ENCODE data around the gene MPG. TPM values are rescaled to one million over a fixed set of nuclear protein-coding genes. Genes with fewer than 3 reads are reported as not detected.

MPG gene
- total and polyA plus RNA-seq, 4 donors: 25.4 to 84.1 (median 37.5) TPM

DNA sequence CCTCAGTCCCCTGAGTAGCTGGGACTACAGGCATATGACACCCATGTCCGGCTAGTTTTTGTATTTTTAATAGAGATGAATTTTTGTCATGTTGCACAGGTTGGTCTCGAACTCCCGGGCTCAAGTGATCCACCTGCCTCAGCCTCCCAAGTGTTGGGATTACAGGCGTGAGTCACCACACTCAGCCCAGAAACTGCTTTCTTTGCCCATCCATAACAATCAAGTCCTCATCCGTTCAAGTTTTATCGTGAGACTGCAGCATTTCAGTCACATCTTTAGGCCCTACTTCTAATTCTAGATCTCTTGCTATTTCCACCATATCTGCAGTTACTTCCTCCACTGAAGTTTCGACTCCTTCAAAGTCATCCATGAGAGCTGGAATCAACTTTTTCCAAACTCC lies 54.1 kb downstream of the MPG start:
- DNase-seq (ENCODE audit: low spot score): no peak
- H3K9ac ChIP-seq (ENCODE audit: low read depth in 1 of 2, low read length in 2 of 2): no peak overlapping the region
- no peaks in the 10 kb centered on the region for H3K9me3 ChIP-seq (ENCODE audit: control insufficient read depth in 4 of 4, low read length in 3 of 4)
- WGBS: 96% methylated on average over 7 of the region's 7 CpGs
- TF ChIP-seq NR2F2 (IDR thresholded peaks at IDR 0.05): no peak
- no peak for TF ChIP-seq FOXA1 (IDR thresholded peaks at IDR 0.05)
- TF ChIP-seq, protein P1, sequence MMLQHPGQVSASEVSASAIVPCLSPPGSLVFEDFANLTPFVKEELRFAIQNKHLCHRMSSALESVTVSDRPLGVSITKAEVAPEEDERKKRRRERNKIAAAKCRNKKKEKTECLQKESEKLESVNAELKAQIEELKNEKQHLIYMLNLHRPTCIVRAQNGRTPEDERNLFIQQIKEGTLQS (IDR thresholded peaks at IDR 0.05): no peak
- TF ChIP-seq HNF4G (IDR thresholded peaks at IDR 0.05): no peak
- TF ChIP-seq, protein P2, sequence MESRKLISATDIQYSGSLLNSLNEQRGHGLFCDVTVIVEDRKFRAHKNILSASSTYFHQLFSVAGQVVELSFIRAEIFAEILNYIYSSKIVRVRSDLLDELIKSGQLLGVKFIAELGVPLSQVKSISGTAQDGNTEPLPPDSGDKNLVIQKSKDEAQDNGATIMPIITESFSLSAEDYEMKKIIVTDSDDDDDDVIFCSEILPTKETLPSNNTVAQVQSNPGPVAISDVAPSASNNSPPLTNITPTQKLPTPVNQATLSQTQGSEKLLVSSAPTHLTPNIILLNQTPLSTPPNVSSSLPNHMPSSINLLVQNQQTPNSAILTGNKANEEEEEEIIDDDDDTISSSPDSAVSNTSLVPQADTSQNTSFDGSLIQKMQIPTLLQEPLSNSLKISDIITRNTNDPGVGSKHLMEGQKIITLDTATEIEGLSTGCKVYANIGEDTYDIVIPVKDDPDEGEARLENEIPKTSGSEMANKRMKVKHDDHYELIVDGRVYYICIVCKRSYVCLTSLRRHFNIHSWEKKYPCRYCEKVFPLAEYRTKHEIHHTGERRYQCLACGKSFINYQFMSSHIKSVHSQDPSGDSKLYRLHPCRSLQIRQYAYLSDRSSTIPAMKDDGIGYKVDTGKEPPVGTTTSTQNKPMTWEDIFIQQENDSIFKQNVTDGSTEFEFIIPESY (IDR thresholded peaks at IDR 0.05): no peak
- no peak for TF ChIP-seq JUND (IDR thresholded peaks at IDR 0.05)
- no peak for TF ChIP-seq EGR1 (IDR thresholded peaks at IDR 0.05; ENCODE audit: low read depth in 2 of 2)
- TF ChIP-seq, protein P3, sequence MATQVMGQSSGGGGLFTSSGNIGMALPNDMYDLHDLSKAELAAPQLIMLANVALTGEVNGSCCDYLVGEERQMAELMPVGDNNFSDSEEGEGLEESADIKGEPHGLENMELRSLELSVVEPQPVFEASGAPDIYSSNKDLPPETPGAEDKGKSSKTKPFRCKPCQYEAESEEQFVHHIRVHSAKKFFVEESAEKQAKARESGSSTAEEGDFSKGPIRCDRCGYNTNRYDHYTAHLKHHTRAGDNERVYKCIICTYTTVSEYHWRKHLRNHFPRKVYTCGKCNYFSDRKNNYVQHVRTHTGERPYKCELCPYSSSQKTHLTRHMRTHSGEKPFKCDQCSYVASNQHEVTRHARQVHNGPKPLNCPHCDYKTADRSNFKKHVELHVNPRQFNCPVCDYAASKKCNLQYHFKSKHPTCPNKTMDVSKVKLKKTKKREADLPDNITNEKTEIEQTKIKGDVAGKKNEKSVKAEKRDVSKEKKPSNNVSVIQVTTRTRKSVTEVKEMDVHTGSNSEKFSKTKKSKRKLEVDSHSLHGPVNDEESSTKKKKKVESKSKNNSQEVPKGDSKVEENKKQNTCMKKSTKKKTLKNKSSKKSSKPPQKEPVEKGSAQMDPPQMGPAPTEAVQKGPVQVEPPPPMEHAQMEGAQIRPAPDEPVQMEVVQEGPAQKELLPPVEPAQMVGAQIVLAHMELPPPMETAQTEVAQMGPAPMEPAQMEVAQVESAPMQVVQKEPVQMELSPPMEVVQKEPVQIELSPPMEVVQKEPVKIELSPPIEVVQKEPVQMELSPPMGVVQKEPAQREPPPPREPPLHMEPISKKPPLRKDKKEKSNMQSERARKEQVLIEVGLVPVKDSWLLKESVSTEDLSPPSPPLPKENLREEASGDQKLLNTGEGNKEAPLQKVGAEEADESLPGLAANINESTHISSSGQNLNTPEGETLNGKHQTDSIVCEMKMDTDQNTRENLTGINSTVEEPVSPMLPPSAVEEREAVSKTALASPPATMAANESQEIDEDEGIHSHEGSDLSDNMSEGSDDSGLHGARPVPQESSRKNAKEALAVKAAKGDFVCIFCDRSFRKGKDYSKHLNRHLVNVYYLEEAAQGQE (IDR thresholded peaks at IDR 0.05): no peak
- TF ChIP-seq RAD21 (IDR thresholded peaks at IDR 0.05): no peak
- TF ChIP-seq TAF1 (conservative IDR thresholded peaks at IDR 0.05): no peak
- TF ChIP-seq SP1 (IDR thresholded peaks at IDR 0.05): no peak
- TF ChIP-seq HNF4A (conservative IDR thresholded peaks at IDR 0.05): no peak
- TF ChIP-seq, protein P4, sequence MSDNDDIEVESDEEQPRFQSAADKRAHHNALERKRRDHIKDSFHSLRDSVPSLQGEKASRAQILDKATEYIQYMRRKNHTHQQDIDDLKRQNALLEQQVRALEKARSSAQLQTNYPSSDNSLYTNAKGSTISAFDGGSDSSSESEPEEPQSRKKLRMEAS (IDR thresholded peaks at IDR 0.05): no peak
- TF ChIP-seq YY1 (IDR thresholded peaks at IDR 0.05): no peak
- TF ChIP-seq, protein P5, sequence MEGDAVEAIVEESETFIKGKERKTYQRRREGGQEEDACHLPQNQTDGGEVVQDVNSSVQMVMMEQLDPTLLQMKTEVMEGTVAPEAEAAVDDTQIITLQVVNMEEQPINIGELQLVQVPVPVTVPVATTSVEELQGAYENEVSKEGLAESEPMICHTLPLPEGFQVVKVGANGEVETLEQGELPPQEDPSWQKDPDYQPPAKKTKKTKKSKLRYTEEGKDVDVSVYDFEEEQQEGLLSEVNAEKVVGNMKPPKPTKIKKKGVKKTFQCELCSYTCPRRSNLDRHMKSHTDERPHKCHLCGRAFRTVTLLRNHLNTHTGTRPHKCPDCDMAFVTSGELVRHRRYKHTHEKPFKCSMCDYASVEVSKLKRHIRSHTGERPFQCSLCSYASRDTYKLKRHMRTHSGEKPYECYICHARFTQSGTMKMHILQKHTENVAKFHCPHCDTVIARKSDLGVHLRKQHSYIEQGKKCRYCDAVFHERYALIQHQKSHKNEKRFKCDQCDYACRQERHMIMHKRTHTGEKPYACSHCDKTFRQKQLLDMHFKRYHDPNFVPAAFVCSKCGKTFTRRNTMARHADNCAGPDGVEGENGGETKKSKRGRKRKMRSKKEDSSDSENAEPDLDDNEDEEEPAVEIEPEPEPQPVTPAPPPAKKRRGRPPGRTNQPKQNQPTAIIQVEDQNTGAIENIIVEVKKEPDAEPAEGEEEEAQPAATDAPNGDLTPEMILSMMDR (IDR thresholded peaks at IDR 0.05; ENCODE audit: low read depth, low read length, missing input control): no peak
- no peak for TF ChIP-seq GABPA (IDR thresholded peaks at IDR 0.05 in 1 of 2, conservative IDR thresholded peaks at IDR 0.05 in 1 of 2)
- TF ChIP-seq RXRA (IDR thresholded peaks at IDR 0.05): no peak
- TF ChIP-seq FOXA2 (IDR thresholded peaks at IDR 0.05): no peak
- H3K27ac ChIP-seq (ENCODE audit: low read depth in 1 of 2, low read length in 2 of 2): no peak overlapping the region
- no peak overlapping the region for H3K4me3 ChIP-seq (ENCODE audit: low read depth in 1 of 3, low read length in 3 of 3)
- H3K36me3 ChIP-seq (ENCODE audit: control insufficient read depth in 4 of 4, insufficient read depth in 3 of 4, low read depth in 1 of 4, low read length in 3 of 4): no peaks in the 10 kb centered on the region
- H3K4me1 ChIP-seq (ENCODE audit: control insufficient read depth in 4 of 4, insufficient read depth in 4 of 4, low read length in 3 of 4): peaks cover 0 to under 1% (median 0%) of the 10 kb centered on the region in 4 donors
- no peaks in the 10 kb centered on the region for H3K27me3 ChIP-seq (ENCODE audit: control insufficient read depth in 4 of 4, insufficient read depth in 4 of 4, low read length in 3 of 4)

All from liver (tissue), 9 donors.